Measurements from ENCODE around the gene SLC20A1. TPM values are rescaled to one million over a fixed set of nuclear protein-coding genes. Genes with fewer than 3 reads are reported as not detected.
"Not testable (repeated sequence)": the region's sequence is repeated elsewhere in the genome, so short reads cannot be mapped to it uniquely, and the experiment has no call there.

The SLC20A1 gene
- polyA plus RNA-seq, 2 donors, result 10.1 to 10.4 TPM

DNA sequence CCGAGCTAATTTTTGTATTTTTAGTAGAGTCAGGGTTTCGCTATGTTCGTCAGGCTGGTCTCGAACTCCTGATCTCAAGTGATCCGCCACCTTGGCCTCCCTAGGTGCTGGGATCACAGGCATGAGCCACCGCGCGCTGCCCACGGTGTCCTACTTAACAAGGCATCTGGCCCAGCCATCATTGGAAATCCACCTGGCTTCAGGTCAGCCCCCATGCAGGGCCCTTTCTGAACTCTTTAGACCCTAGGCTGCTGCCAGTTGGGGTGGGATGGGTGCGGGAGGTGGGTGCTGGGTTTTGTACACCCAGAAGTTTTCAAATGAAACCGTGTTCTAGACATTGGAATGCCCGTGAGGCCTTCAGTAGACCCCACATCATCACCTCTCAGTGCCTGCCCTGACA, 48.4 kb downstream of the SLC20A1 start:
- Histone ChIP-seq H3K4me3 (ENCODE audit: low read depth in 1 of 2, low read length in 2 of 2) (no peak overlapping the region), H3K4me1 (ENCODE audit: control insufficient read depth in 2 of 2, insufficient read depth in 2 of 2, low read length in 1 of 2) (peaks cover 0 to 8% of the 10 kb centered on the region in 2 donors), H3K27ac (ENCODE audit: low read depth in 2 of 2, low read length in 1 of 2) (no peak overlapping the region), H3K36me3 (ENCODE audit: control insufficient read depth in 2 of 2, insufficient read depth in 2 of 2, low read length in 1 of 2) (no peaks in the 10 kb centered on the region), H3K9me3 (ENCODE audit: control insufficient read depth in 2 of 2, insufficient read depth in 1 of 2, low read depth in 1 of 2, low read length in 1 of 2) (no peaks in the 10 kb centered on the region), H3K27me3 (ENCODE audit: control insufficient read depth in 1 of 2, insufficient read depth in 2 of 2, low read length in 2 of 2) (no peaks in the 10 kb centered on the region)
- WGBS, 2 donors, result 97 to 98% methylated on average over 12 of the region's 12 CpGs

DNA sequence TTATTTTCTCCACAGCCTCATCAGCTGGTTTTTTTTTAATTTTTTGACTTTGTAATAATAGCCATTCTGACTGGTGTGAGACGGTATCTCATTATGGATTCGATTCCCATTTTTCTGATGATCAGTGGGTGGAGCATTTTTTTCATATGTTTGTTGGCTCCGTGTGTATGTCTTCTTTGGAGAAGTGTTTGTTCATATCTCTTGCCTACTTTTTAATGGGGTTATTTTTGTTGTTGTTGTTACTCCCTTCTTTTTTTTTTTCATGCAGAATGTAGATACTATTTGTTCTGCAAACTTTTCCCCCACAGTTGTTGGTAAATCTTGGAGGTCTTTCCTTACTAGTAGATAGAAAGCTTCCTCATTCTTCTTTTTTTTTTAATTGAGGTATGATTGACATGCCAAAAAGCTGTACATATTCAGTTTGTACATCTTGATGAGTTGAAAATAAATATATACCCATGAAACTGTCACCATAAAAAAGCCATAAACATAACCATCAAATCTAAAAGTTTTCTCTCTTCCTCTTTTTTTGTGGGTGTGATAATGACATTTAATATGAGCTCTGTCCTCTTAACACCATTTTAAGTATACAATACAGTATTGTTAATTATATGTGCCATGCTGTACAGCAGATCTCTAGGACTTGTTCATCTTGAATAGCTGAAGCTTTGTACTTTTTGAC, 53.2 kb downstream of the SLC20A1 start:
- Histone ChIP-seq H3K4me3 (ENCODE audit: low read depth in 1 of 2, low read length in 2 of 2) (no peak overlapping the region), H3K9me3 (ENCODE audit: control insufficient read depth in 2 of 2, insufficient read depth in 1 of 2, low read depth in 1 of 2, low read length in 1 of 2) (no peaks in the 10 kb centered on the region), H3K36me3 (ENCODE audit: control insufficient read depth in 2 of 2, insufficient read depth in 2 of 2, low read length in 1 of 2) (no peaks in the 10 kb centered on the region), H3K27me3 (ENCODE audit: control insufficient read depth in 1 of 2, insufficient read depth in 2 of 2, low read length in 2 of 2) (no peaks in the 10 kb centered on the region), H3K4me1 (ENCODE audit: control insufficient read depth in 2 of 2, insufficient read depth in 2 of 2, low read length in 1 of 2) (no peaks in the 10 kb centered on the region), H3K27ac (ENCODE audit: low read depth in 2 of 2, low read length in 1 of 2) (no peak overlapping the region)
- 86 to 87% methylated on average over 3 of the region's 3 CpGs for WGBS, 2 donors

DNA sequence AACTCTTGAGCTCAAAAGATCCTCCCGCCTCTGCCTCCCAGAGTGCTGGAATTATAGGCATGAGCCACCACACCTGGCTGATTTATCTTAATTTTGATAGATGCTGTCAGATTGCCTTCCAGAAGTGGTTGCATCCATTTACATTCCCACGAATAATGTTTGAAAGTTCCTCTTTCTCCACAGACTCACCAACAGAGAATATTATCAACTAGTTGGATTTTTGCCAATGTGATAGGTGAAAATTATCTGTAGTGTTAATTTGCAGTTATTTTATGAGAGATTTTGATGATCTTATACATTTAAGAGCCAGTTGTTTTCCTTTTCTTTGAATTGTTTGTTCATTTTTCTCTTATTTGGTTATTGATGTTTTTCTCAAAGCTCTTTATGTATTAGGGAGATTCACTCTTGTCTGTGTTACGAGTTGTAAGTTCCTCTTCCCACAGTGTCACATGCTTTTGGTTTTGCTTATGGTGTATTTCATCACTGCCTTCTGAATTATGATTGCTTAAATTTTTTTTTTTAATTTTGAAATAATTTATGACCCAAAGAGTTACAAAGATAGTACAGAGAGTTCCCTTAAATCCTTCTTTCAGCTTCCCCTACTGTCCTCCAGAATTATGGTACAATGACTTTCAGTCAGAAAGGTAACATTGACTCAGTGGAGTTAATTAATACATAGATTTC, 54.4 kb downstream of the SLC20A1 start:
- Histone ChIP-seq H3K36me3 (ENCODE audit: control insufficient read depth in 2 of 2, insufficient read depth in 2 of 2, low read length in 1 of 2) (no peaks in the 10 kb centered on the region), H3K27ac (ENCODE audit: low read depth in 2 of 2, low read length in 1 of 2) (no peak overlapping the region), H3K27me3 (ENCODE audit: control insufficient read depth in 1 of 2, insufficient read depth in 2 of 2, low read length in 2 of 2) (no peaks in the 10 kb centered on the region), H3K4me1 (ENCODE audit: control insufficient read depth in 2 of 2, insufficient read depth in 2 of 2, low read length in 1 of 2) (no peaks in the 10 kb centered on the region), H3K4me3 (ENCODE audit: low read depth in 1 of 2, low read length in 2 of 2) (no peak overlapping the region), H3K9me3 (ENCODE audit: control insufficient read depth in 2 of 2, insufficient read depth in 1 of 2, low read depth in 1 of 2, low read length in 1 of 2) (no peaks in the 10 kb centered on the region)
- 66 to 72% methylated on average over 3 of the region's 3 CpGs for WGBS, 2 donors

DNA sequence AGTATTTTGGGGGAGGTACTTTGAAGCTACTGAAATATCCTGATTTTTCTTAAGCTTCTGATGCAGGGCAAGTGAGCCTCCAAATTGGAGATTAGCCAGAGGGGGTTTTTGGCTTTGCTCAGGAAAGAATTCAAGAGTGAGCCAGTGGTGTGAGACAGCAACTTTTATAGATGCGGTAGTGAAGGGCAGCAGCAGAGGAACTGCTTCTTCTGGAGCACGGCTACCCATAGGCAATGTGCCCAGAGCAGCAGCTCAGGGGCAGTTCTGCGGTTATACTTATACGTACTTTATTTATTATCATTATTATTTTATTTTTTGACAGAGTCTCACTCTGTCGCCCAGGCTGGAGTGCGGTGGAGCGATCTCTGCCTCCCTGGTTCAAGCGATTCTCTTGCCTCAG, 55.3 kb downstream of the SLC20A1 start:
- no peak overlapping the region for H3K4me3 ChIP-seq (ENCODE audit: low read depth in 1 of 2, low read length in 2 of 2)
- H3K36me3 ChIP-seq (ENCODE audit: control insufficient read depth in 2 of 2, insufficient read depth in 2 of 2, low read length in 1 of 2), result no peaks in the 10 kb centered on the region
- no peaks in the 10 kb centered on the region for H3K27me3 ChIP-seq (ENCODE audit: control insufficient read depth in 1 of 2, insufficient read depth in 2 of 2, low read length in 2 of 2)
- no peak overlapping the region for H3K27ac ChIP-seq (ENCODE audit: low read depth in 2 of 2, low read length in 1 of 2)
- 85 to 86% methylated on average over 8 of the region's 8 CpGs for WGBS, 2 donors
- no peaks in the 10 kb centered on the region for H3K9me3 ChIP-seq (ENCODE audit: control insufficient read depth in 2 of 2, insufficient read depth in 1 of 2, low read depth in 1 of 2, low read length in 1 of 2)
- H3K4me1 ChIP-seq (ENCODE audit: control insufficient read depth in 2 of 2, insufficient read depth in 2 of 2, low read length in 1 of 2), result no peaks in the 10 kb centered on the region

DNA sequence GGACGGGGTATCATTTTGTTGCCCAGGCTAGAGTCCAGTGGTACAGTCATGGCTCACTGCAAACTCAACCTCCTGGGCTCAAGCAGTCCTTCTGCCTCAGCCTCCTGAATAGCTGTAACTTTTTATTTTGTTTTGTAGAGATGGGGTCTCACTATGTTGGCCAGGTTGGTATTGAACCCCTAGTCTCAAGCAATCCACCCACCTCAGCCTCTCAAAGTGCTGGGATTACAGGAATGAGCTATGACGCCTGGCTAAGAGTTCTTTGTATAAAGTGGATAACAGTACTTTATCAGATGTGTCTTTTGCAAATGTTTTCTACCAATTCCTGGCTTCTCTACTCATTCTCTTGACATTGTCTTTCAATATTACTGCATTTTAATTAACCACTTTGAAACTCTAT, 57.9 kb downstream of the SLC20A1 start:
- Histone ChIP-seq H3K4me1 (ENCODE audit: control insufficient read depth in 2 of 2, insufficient read depth in 2 of 2, low read length in 1 of 2) (peaks cover 0 to 2% of the 10 kb centered on the region in 2 donors), H3K27me3 (ENCODE audit: control insufficient read depth in 1 of 2, insufficient read depth in 2 of 2, low read length in 2 of 2) (no peaks in the 10 kb centered on the region), H3K9me3 (ENCODE audit: control insufficient read depth in 2 of 2, insufficient read depth in 1 of 2, low read depth in 1 of 2, low read length in 1 of 2) (no peaks in the 10 kb centered on the region), H3K27ac (ENCODE audit: low read depth in 2 of 2, low read length in 1 of 2) (no peak overlapping the region), H3K36me3 (ENCODE audit: control insufficient read depth in 2 of 2, insufficient read depth in 2 of 2, low read length in 1 of 2) (no peaks in the 10 kb centered on the region), H3K4me3 (ENCODE audit: low read depth in 1 of 2, low read length in 2 of 2) (no peak overlapping the region)
- WGBS, 2 donors, result 43 to 72% methylated on average over 2 of the region's 2 CpGs

DNA sequence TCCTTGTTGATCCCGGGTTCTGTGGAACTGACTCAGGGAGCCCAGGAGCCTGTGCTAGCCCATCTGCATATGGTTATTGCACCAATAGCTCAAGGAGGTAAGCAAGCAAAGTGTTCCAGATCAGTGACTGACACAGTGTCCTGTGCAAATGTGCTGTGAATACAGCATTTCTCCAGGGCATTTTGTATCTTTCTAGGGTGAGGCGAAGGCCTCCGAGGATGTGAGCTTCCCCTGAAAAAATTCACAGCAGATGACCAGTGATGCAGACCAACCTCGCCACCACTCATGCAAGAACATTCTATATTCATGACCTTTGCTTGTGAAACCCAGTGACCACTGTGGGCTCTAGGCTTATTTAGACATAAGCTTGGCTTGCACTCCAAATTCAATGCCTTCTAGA, 59.8 kb downstream of the SLC20A1 start:
- no peak overlapping the region for H3K4me3 ChIP-seq (ENCODE audit: low read depth in 1 of 2, low read length in 2 of 2)
- WGBS, 2 donors, result 92% methylated on average over 4 of the region's 4 CpGs
- H3K27me3 ChIP-seq (ENCODE audit: control insufficient read depth in 1 of 2, insufficient read depth in 2 of 2, low read length in 2 of 2), result no peaks in the 10 kb centered on the region
- no peaks in the 10 kb centered on the region for H3K36me3 ChIP-seq (ENCODE audit: control insufficient read depth in 2 of 2, insufficient read depth in 2 of 2, low read length in 1 of 2)
- H3K9me3 ChIP-seq (ENCODE audit: control insufficient read depth in 2 of 2, insufficient read depth in 1 of 2, low read depth in 1 of 2, low read length in 1 of 2), result no peaks in the 10 kb centered on the region
- H3K4me1 ChIP-seq (ENCODE audit: control insufficient read depth in 2 of 2, insufficient read depth in 2 of 2, low read length in 1 of 2), result peaks cover 0 to 2% of the 10 kb centered on the region in 2 donors
- no peak overlapping the region for H3K27ac ChIP-seq (ENCODE audit: low read depth in 2 of 2, low read length in 1 of 2)

DNA sequence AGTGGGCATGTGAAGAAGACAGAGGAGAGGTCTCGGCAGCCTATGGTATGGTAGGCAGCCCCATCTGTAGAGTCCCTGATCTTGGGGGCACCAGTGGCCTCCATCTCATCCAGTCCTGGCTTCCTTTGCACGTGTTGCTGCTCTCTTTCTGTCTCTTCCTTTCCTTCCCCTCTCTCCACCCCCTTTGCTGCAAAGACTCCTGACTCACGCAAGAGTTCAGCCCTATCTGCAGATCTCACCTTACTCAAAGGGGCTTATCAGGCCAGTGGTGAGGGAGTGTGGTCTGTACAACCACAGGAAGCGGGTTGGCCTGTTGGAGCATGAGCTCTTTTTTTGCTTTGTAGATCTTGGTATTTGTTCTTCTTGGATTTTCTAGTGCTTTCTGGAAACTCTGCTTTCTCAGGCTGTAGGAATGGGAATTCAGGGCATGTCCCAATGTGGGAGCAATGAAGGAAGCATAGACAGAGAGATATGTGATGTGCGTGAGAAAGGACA, 60.5 kb downstream of the SLC20A1 start:
- no peaks in the 10 kb centered on the region for H3K27me3 ChIP-seq (ENCODE audit: control insufficient read depth in 1 of 2, insufficient read depth in 2 of 2, low read length in 2 of 2)
- H3K4me1 ChIP-seq (ENCODE audit: control insufficient read depth in 2 of 2, insufficient read depth in 2 of 2, low read length in 1 of 2), result peaks cover 0 to 2% of the 10 kb centered on the region in 2 donors
- 51 to 57% methylated on average over 5 of the region's 5 CpGs for WGBS, 2 donors
- H3K4me3 ChIP-seq (ENCODE audit: low read depth in 1 of 2, low read length in 2 of 2), result no peak overlapping the region
- H3K9me3 ChIP-seq (ENCODE audit: control insufficient read depth in 2 of 2, insufficient read depth in 1 of 2, low read depth in 1 of 2, low read length in 1 of 2), result no peaks in the 10 kb centered on the region
- no peak overlapping the region for H3K27ac ChIP-seq (ENCODE audit: low read depth in 2 of 2, low read length in 1 of 2)
- no peaks in the 10 kb centered on the region for H3K36me3 ChIP-seq (ENCODE audit: control insufficient read depth in 2 of 2, insufficient read depth in 2 of 2, low read length in 1 of 2)

DNA sequence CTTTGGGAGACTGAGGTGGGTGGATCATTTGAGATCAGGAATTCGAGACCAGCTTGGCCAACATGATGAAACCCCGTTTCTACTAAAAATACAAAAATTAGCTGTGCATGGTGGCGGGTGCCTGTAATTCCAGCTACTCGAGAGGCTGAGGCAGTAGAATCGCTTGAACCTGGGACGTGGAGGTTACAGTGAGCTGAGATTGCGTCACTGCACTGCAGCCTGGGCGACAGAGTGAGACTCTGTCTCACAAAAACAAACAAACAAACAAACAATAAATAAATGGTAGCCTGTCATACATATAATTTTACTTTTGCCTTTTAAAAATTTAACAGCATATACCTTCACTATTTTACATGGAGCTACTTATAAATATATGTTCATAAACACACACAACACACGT, 61.2 kb downstream of the SLC20A1 start:
- 79 to 86% methylated on average over 9 of the region's 9 CpGs for WGBS, 2 donors
- not testable (repeated sequence) for H3K4me3 ChIP-seq (ENCODE audit: low read depth in 1 of 2, low read length in 2 of 2); H3K27ac ChIP-seq (ENCODE audit: low read depth in 2 of 2, low read length in 1 of 2)

DNA sequence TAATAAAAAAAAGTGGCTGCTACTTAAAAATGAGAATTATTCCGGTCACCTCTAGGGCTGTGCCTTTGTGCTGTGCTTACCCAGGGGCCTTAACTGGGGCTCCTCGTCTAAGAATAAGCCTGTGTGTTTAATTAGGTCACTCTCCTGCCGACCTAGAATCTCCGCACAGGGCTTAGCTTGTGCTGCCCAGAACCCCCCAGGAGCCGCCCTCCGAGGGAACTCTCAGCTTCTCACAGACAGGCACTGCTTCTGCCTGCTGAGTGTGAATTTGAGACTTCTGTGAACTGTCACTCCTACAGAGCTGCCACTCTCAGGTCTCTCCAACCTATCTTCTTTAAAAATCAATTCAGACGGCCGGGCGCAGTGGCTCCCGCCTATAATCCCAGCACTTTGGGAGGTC, 63.2 kb downstream of the SLC20A1 start:
- Histone ChIP-seq H3K36me3 (ENCODE audit: control insufficient read depth in 2 of 2, insufficient read depth in 2 of 2, low read length in 1 of 2) (no peaks in the 10 kb centered on the region), H3K27me3 (ENCODE audit: control insufficient read depth in 1 of 2, insufficient read depth in 2 of 2, low read length in 2 of 2) (no peaks in the 10 kb centered on the region), H3K9me3 (ENCODE audit: control insufficient read depth in 2 of 2, insufficient read depth in 1 of 2, low read depth in 1 of 2, low read length in 1 of 2) (no peaks in the 10 kb centered on the region), H3K4me1 (ENCODE audit: control insufficient read depth in 2 of 2, insufficient read depth in 2 of 2, low read length in 1 of 2) (peaks cover 0 to 4% of the 10 kb centered on the region in 2 donors), H3K4me3 (ENCODE audit: low read depth in 1 of 2, low read length in 2 of 2) (no peak overlapping the region), H3K27ac (ENCODE audit: low read depth in 2 of 2, low read length in 1 of 2) (peak overlapping the region in 1 of 2 donors; percentile 18)
- WGBS, 2 donors, result 67 to 71% methylated on average over 10 of the region's 10 CpGs

More for the DNA sequence above, 61.2 kb downstream of the SLC20A1 start:
- H3K36me3 ChIP-seq (ENCODE audit: control insufficient read depth in 2 of 2, insufficient read depth in 2 of 2, low read length in 1 of 2); H3K27me3 ChIP-seq (ENCODE audit: control insufficient read depth in 1 of 2, insufficient read depth in 2 of 2, low read length in 2 of 2); H3K4me1 ChIP-seq (ENCODE audit: control insufficient read depth in 2 of 2, insufficient read depth in 2 of 2, low read length in 1 of 2); H3K9me3 ChIP-seq (ENCODE audit: control insufficient read depth in 2 of 2, insufficient read depth in 1 of 2, low read depth in 1 of 2, low read length in 1 of 2): not testable (repeated sequence)

DNA sequence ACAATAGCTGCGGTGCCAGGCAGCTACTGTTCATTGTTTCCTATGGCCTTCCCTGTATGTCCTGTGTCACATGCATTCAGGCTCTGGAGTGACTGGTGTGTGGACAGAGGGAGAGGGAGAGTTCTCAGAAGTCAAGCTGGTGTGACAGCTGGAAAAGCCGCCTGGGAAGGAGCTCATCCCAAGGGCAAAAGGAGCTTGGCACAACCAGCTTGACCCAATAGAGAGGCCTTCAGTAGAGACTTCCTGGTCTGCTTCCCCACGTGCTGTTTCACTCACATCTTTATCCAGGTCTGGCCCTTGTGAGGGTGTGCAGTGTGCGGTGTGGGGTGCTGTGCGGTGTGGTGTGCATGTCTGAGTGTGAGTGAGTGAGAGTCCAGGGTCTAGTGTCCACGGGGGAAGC, 64.0 kb downstream of the SLC20A1 start:
- Histone ChIP-seq H3K4me1 (ENCODE audit: control insufficient read depth in 2 of 2, insufficient read depth in 2 of 2, low read length in 1 of 2) (peaks cover 0 to 4% of the 10 kb centered on the region in 2 donors), H3K9me3 (ENCODE audit: control insufficient read depth in 2 of 2, insufficient read depth in 1 of 2, low read depth in 1 of 2, low read length in 1 of 2) (no peaks in the 10 kb centered on the region), H3K27me3 (ENCODE audit: control insufficient read depth in 1 of 2, insufficient read depth in 2 of 2, low read length in 2 of 2) (no peaks in the 10 kb centered on the region), H3K4me3 (ENCODE audit: low read depth in 1 of 2, low read length in 2 of 2) (no peak overlapping the region), H3K27ac (ENCODE audit: low read depth in 2 of 2, low read length in 1 of 2) (peak overlapping the region in 1 of 2 donors; percentile 18), H3K36me3 (ENCODE audit: control insufficient read depth in 2 of 2, insufficient read depth in 2 of 2, low read length in 1 of 2) (no peaks in the 10 kb centered on the region)
- 87% methylated on average over 6 of the region's 6 CpGs for WGBS, 2 donors

Data from esophagus (tissue), 2 donors.